ENCODE measurements around the gene PIK3C3. TPM values are rescaled to one million over a fixed set of nuclear protein-coding genes. Genes with fewer than 3 reads are reported as not detected.
"Not testable (repeated sequence)": the region's sequence is repeated elsewhere in the genome, so short reads cannot be mapped to it uniquely, and the experiment has no call there.

Gene PIK3C3
- total and polyA plus RNA-seq, 5 donors: 18.0 to 40.6 (median 38.7) TPM

DNA sequence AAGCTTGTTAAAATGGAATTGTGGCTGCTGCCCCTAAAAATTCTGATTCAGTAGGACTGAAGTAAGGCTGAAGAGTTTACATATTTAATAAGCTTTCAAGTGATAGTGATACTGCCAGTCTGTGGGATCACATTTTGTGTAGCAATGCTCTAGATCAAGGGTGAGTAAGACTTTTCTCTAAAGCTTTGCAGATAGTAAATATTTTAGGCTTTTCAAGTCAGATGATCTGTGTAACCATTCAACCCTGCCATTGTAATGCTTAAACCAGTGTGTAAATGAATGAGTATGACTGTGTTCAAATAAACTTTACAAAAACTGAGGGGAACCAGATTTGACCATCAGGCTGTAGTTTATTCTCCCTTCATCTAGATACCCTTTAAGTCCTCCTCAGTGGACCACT, 92.7 kb downstream of the PIK3C3 start:
- DNase-seq: no peak
- Histone ChIP-seq H3K27me3 (ENCODE audit: control insufficient read depth, insufficient read depth) (no peaks in the 10 kb centered on the region), H3K4me1 (ENCODE audit: control insufficient read depth, insufficient read depth, low read length) (no peaks in the 10 kb centered on the region), H3K9me3 (ENCODE audit: control insufficient read depth, low read length) (no peaks in the 10 kb centered on the region), H3K27ac (ENCODE audit: low read length) (no peak overlapping the region), H3K4me3 (ENCODE audit: low read length) (no peak overlapping the region)
- no peak for ATAC-seq
- intact Hi-C loops (cut with DNase I): no loop called here

DNA sequence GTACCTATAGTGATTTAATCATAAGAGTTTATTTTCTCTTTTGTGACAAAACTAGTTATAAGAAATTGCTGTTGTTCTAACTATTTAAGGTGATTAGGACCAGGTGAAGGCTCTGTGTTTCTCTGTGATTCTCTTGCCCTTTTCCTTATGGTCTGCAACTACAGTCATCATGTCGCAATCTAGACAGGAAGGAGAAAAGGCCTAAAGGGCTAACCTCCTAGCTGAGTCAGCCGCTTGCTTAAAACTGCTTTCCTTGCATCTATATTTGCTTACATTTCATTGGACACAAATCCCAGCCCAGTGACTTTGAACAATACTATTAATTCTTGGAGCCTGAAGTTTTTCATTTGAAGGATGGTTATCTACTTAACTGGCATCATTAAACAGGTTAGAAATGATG, 93.1 kb downstream of the PIK3C3 start:
- DNase-seq: no peak
- WGBS: 79% methylated on average over 2 of the region's 2 CpGs
- intact Hi-C loops (cut with DNase I): no loop called here

DNA sequence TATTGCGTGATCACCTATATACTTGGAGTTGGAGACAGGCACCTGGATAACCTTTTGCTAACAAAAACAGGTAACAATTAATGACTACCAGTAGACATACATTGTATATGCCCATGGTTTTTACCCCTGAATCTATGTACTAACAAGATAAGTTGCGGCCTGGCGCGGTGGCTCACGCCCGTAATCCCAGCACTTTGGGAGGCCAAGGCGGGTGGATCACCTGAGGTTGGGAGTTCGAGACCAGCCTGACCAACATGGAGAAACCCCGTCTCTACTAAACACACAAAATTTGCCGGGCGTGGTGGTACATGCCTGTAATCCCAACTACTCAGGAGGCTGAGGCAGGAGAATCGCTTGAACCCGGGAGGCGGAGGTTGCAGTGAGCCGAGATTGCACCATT, 94.5 kb downstream of the PIK3C3 start:
- not testable (repeated sequence) for H3K4me1 ChIP-seq (ENCODE audit: control insufficient read depth, insufficient read depth, low read length)

More for the DNA sequence above, 93.1 kb downstream of the PIK3C3 start:
- Histone ChIP-seq H3K4me1 (ENCODE audit: control insufficient read depth, insufficient read depth, low read length) (no peaks in the 10 kb centered on the region), H3K4me3 (ENCODE audit: low read length) (no peak overlapping the region), H3K27ac (ENCODE audit: low read length) (no peak overlapping the region), H3K9me3 (ENCODE audit: control insufficient read depth, low read length) (no peaks in the 10 kb centered on the region), H3K27me3 (ENCODE audit: control insufficient read depth, insufficient read depth) (no peaks in the 10 kb centered on the region)
- ATAC-seq: peak in 1 of 2 donors; percentile 48

DNA sequence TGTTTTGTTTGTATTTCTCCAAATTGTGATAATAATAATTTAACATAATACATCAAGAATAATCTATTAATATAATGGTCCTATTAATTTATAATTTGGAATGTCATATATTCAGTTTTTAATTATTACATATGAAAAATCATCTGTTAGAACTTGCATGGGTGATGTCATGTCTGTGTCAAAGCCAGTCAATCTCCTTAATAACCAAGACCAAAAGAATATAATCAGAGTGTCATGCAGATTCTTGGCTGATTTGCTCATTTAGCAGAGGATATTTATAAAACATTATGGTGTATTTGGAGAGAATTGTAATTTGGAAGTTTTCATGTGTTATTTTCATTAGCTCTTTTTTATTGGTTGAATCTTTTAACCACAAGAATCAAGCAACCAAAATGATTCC, 96.4 kb downstream of the PIK3C3 start:
- Histone ChIP-seq H3K4me1 (ENCODE audit: control insufficient read depth, insufficient read depth, low read length) (no peaks in the 10 kb centered on the region), H3K27me3 (ENCODE audit: control insufficient read depth, insufficient read depth) (no peaks in the 10 kb centered on the region), H3K4me3 (ENCODE audit: low read length) (no peak overlapping the region), H3K27ac (ENCODE audit: low read length) (no peak overlapping the region), H3K9me3 (ENCODE audit: control insufficient read depth, low read length) (no peaks in the 10 kb centered on the region)
- intact Hi-C loops (cut with DNase I): no loop called here
- DNase-seq (no peak), ATAC-seq (no peak)

More for the DNA sequence above, 94.5 kb downstream of the PIK3C3 start:
- intact Hi-C loops (cut with DNase I); ATAC-seq; H3K9me3 ChIP-seq (ENCODE audit: control insufficient read depth, low read length); H3K27me3 ChIP-seq (ENCODE audit: control insufficient read depth, insufficient read depth); H3K4me3 ChIP-seq (ENCODE audit: low read length); DNase-seq; H3K27ac ChIP-seq (ENCODE audit: low read length): not testable (repeated sequence)
- 98% methylated on average over 15 of the region's 15 CpGs for WGBS

DNA sequence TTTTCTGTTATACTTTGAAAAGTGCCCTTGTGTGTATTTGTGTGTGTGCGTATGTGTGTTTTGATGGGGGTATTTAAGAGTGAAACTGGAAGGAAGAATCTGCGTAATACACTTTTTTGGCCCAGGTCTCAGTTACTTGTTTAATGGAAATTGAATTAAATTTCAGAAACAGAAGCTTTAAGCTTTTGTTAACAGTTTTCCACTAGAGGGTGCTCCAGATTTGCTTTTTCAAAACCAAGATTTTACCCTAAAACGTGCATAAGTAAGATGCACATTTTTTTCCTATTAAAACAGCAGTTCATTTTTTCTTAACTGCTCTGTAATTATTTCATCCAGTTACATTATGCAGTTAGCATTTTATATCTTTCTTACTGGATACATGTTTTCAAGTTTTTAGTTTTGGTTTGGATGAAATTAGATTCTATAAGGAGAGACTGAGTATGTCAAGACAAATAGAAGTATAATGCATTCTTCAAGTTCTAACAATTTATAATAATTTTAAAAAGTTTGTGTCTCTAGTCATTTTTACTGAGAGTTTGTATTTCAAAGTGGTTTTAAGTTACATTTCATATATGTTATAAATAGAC, 97.2 kb downstream of the PIK3C3 start:
- Histone ChIP-seq H3K4me1 (ENCODE audit: control insufficient read depth, insufficient read depth, low read length) (no peaks in the 10 kb centered on the region), H3K9me3 (ENCODE audit: control insufficient read depth, low read length) (no peaks in the 10 kb centered on the region), H3K27me3 (ENCODE audit: control insufficient read depth, insufficient read depth) (no peaks in the 10 kb centered on the region), H3K27ac (ENCODE audit: low read length) (no peak overlapping the region), H3K4me3 (ENCODE audit: low read length) (no peak overlapping the region)
- intact Hi-C loops (cut with DNase I): no loop called here
- DNase-seq: no peak
- 64% methylated on average over 3 of the region's 3 CpGs for WGBS
- ATAC-seq: no peak

DNA sequence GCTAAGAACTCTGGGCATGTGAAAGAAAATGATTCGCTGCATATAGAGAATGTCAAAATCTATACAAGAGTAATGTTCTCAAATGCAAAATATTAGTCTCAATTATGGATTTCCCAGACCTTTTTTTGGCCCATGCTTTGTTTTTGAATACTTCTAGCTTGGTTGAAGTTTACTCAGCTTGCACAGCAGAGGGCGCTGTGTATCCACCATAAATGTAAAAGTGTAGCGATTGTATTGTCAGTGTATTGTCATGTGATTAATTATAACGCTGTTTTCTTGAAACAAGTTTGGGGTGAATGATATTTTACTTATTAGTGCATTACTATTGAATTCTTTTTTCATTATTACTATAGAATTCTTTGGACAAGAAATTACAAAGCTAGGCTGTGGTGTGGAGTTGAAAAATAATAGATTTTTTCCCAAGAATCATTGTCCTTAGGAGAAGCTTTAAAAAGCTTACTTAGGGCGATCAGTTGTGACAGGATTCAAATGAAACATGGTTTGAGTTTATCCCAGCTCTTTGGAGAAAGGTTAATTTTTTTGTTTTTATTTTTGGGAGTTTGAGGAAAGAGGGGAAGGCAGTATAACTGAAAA, 98.3 kb downstream of the PIK3C3 start:
- Histone ChIP-seq H3K27me3 (ENCODE audit: control insufficient read depth, insufficient read depth) (no peaks in the 10 kb centered on the region), H3K27ac (ENCODE audit: low read length) (no peak overlapping the region), H3K4me3 (ENCODE audit: low read length) (no peak overlapping the region), H3K9me3 (ENCODE audit: control insufficient read depth, low read length) (no peaks in the 10 kb centered on the region), H3K4me1 (ENCODE audit: control insufficient read depth, insufficient read depth, low read length) (no peaks in the 10 kb centered on the region)
- intact Hi-C loops (cut with DNase I): no loop called here
- ATAC-seq (peak; percentile 68 to 78), DNase-seq (peak; percentile 28 to 65 (median 59))
- 25% methylated on average over 5 of the region's 5 CpGs for WGBS

DNA sequence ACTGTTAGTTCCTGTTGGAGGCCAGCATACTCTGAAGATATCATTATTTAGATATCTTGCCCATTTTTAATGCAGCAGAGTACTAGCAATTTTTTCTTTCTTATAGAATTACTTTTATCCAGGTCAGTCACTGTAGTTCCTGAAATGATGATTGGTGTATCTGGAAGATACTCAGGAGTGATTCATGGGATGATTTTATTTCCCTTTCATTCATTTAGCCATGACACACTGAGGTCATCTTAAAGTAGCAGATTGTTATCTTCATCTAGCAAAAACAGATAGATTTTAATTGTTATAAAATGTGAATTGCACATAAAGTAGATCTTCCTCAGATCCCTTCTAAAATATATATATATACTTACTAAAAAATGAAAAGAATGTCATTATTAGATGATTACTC, 109.1 kb downstream of the PIK3C3 start:
- ATAC-seq: no peak
- intact Hi-C loops (cut with DNase I): no loop called here

DNA sequence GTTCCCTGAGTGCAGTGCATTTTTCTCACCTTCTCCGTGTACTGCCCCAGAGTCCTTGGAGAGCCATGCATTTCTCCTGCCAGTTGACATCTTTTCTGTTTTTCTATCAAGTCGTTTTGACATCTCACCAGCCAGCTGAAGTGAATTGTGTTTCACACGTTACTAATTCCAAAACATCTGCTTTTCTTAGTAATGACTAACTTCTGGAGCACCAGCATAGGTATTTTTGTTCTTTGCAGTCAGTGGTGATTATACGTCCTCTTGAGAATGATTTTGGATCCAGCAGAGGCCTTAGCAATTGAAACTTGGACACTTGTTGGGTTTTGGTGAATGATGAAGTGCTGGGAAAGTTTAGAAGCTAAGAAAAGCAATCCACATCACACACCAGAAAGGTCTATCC, 112.5 kb downstream of the PIK3C3 start:
- DNase-seq: no peak
- no peak for ATAC-seq
- H3K4me3 ChIP-seq (ENCODE audit: low read length): no peak overlapping the region
- no peak overlapping the region for H3K27ac ChIP-seq (ENCODE audit: low read length)
- WGBS: 82% methylated on average over 4 of the region's 4 CpGs
- no peaks in the 10 kb centered on the region for H3K4me1 ChIP-seq (ENCODE audit: control insufficient read depth, insufficient read depth, low read length)
- H3K27me3 ChIP-seq (ENCODE audit: control insufficient read depth, insufficient read depth): no peaks in the 10 kb centered on the region
- intact Hi-C loops (cut with DNase I): no loop called here
- no peaks in the 10 kb centered on the region for H3K9me3 ChIP-seq (ENCODE audit: control insufficient read depth, low read length)

More for the DNA sequence above, 109.1 kb downstream of the PIK3C3 start:
- no peaks in the 10 kb centered on the region for H3K4me1 ChIP-seq (ENCODE audit: control insufficient read depth, insufficient read depth, low read length)
- DNase-seq: no peak
- H3K27me3 ChIP-seq (ENCODE audit: control insufficient read depth, insufficient read depth): no peaks in the 10 kb centered on the region
- H3K9me3 ChIP-seq (ENCODE audit: control insufficient read depth, low read length): no peaks in the 10 kb centered on the region
- H3K27ac ChIP-seq (ENCODE audit: low read length): no peak overlapping the region
- no peak overlapping the region for H3K4me3 ChIP-seq (ENCODE audit: low read length)

DNA sequence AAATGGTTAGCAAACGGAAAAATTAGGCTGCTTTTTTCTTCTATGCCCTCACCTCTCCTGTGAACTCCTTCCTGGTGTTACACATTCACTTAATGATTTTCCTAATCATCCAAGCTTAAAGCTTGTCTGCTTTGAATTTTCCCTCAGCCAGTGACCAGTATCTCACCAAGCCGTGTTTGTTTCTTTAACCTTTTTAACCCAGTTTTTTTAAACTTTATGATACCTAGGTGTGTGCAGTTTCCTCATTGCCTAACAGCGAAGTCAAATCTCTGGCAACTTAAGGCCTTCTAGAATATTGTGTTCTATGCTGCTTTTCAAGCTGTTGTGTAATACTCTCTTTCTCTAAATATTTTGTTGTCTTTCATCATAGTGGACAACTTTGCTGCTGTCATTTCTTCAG, 113.0 kb downstream of the PIK3C3 start:
- 85% methylated on average over 3 of the region's 3 CpGs for WGBS
- no peak overlapping the region for H3K27ac ChIP-seq (ENCODE audit: low read length)
- no peaks in the 10 kb centered on the region for H3K27me3 ChIP-seq (ENCODE audit: control insufficient read depth, insufficient read depth)
- ATAC-seq: no peak
- intact Hi-C loops (cut with DNase I): no loop called here
- no peak for DNase-seq
- no peaks in the 10 kb centered on the region for H3K4me1 ChIP-seq (ENCODE audit: control insufficient read depth, insufficient read depth, low read length)
- no peaks in the 10 kb centered on the region for H3K9me3 ChIP-seq (ENCODE audit: control insufficient read depth, low read length)
- H3K4me3 ChIP-seq (ENCODE audit: low read length): no peak overlapping the region

DNA sequence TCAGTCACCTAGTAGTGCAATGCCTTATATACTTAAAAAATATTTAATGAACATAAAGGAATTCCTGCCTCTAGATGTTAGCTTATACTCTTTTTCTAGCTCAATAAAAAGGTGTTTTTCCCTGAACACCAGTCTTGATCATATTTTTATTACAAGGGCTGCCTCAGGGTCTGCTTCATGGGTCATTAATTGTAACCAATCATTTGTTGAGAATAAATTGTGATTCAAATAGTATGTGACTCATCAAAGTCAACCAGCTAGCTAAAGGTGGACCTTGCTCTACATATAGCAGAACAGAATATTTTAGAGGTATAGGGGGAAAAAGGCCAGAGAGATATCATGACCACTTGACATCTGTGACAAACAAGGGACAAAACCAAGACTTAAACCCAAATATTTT, 114.0 kb downstream of the PIK3C3 start:
- Histone ChIP-seq H3K27me3 (ENCODE audit: control insufficient read depth, insufficient read depth) (no peaks in the 10 kb centered on the region), H3K4me3 (ENCODE audit: low read length) (no peak overlapping the region), H3K9me3 (ENCODE audit: control insufficient read depth, low read length) (no peaks in the 10 kb centered on the region), H3K27ac (ENCODE audit: low read length) (no peak overlapping the region), H3K4me1 (ENCODE audit: control insufficient read depth, insufficient read depth, low read length) (no peaks in the 10 kb centered on the region)
- no peak for DNase-seq
- intact Hi-C loops (cut with DNase I): no loop called here
- no peak for ATAC-seq

DNA sequence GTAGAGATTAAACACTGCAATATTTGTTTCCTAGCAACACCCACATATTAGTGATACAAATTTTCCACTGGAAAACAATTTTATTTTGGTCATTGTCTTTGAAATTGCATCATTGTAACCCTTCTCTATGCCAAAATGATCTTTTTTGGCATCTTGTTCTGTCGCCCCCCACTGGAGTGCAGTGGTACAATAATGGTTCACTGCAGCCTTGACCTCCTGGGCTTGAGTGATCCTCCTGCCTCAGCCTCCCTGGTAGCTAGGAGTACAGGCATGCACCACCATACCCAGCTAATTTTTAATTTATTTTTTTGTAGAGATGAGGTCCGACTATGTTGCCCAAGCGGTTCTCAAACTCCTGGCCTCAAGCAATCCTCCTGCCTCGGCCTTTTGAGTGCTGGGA, 117.4 kb downstream of the PIK3C3 start:
- Histone ChIP-seq H3K9me3 (ENCODE audit: control insufficient read depth, low read length) (no peaks in the 10 kb centered on the region), H3K27me3 (ENCODE audit: control insufficient read depth, insufficient read depth) (no peaks in the 10 kb centered on the region), H3K27ac (ENCODE audit: low read length) (no peak overlapping the region), H3K4me1 (ENCODE audit: control insufficient read depth, insufficient read depth, low read length) (no peaks in the 10 kb centered on the region), H3K4me3 (ENCODE audit: low read length) (no peak overlapping the region)
- ATAC-seq (no peak), DNase-seq (no peak)
- 97% methylated on average over 4 of the region's 4 CpGs for WGBS
- intact Hi-C loops (cut with DNase I): no loop called here

DNA sequence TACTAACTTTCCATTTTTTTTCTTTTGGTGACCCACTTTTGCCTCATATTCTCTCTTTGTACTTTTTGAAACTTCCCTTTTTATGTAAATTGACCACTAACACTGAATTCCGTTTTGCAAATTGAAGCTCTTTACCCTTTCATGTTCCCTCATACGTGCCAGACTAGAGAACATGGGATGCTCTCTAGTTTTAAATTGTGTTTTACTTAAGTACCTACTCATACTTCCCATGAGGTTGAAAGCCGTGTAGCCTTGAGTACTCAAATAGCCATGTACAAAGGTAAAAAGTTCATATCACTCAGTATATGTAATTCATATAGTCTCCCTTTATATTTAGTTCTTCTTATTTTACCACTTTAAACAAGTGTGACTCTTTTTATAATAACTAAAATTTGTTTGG, 119.7 kb downstream of the PIK3C3 start:
- intact Hi-C loops (cut with DNase I): no loop called here
- no peak overlapping the region for H3K4me3 ChIP-seq (ENCODE audit: low read length)
- H3K4me1 ChIP-seq (ENCODE audit: control insufficient read depth, insufficient read depth, low read length): no peaks in the 10 kb centered on the region
- H3K27me3 ChIP-seq (ENCODE audit: control insufficient read depth, insufficient read depth): no peaks in the 10 kb centered on the region
- H3K27ac ChIP-seq (ENCODE audit: low read length): no peak overlapping the region
- DNase-seq (no peak), ATAC-seq (no peak)
- WGBS: 84% methylated on average over 3 of the region's 3 CpGs
- no peaks in the 10 kb centered on the region for H3K9me3 ChIP-seq (ENCODE audit: control insufficient read depth, low read length)
